Measurements from ENCODE around the gene ODAD4.

- TF ChIP-seq CTCF (IDR thresholded peaks at IDR 0.05; ENCODE audit: insufficient read depth, low read length) (no peak), POLR2AphosphoS5 (IDR thresholded peaks at IDR 0.05; ENCODE audit: low read depth) (no peak), GABPA (IDR thresholded peaks at IDR 0.05; ENCODE audit: low read depth) (no peak), SPI1 (IDR thresholded peaks at IDR 0.05; ENCODE audit: borderline replicate concordance, low read depth) (no peak; the same call in 1 of the 2 replicates)
- TF ChIP-seq, protein P1, sequence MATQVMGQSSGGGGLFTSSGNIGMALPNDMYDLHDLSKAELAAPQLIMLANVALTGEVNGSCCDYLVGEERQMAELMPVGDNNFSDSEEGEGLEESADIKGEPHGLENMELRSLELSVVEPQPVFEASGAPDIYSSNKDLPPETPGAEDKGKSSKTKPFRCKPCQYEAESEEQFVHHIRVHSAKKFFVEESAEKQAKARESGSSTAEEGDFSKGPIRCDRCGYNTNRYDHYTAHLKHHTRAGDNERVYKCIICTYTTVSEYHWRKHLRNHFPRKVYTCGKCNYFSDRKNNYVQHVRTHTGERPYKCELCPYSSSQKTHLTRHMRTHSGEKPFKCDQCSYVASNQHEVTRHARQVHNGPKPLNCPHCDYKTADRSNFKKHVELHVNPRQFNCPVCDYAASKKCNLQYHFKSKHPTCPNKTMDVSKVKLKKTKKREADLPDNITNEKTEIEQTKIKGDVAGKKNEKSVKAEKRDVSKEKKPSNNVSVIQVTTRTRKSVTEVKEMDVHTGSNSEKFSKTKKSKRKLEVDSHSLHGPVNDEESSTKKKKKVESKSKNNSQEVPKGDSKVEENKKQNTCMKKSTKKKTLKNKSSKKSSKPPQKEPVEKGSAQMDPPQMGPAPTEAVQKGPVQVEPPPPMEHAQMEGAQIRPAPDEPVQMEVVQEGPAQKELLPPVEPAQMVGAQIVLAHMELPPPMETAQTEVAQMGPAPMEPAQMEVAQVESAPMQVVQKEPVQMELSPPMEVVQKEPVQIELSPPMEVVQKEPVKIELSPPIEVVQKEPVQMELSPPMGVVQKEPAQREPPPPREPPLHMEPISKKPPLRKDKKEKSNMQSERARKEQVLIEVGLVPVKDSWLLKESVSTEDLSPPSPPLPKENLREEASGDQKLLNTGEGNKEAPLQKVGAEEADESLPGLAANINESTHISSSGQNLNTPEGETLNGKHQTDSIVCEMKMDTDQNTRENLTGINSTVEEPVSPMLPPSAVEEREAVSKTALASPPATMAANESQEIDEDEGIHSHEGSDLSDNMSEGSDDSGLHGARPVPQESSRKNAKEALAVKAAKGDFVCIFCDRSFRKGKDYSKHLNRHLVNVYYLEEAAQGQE (IDR thresholded peaks at IDR 0.05; ENCODE audit: insufficient replicate concordance, low read depth), result no peak
These were observed 26.8 kb downstream of the ODAD4 start for GRCh38 chr17:41957031-41957868.

Data from HL-60 (cell line).